Testis (tissue), 5 donors: ENCODE data around the gene CCDC121. TPM values are rescaled to one million over a fixed set of nuclear protein-coding genes. Genes with fewer than 3 reads are reported as not detected.

ENCODE experiments used
- DNase-seq: peaks from one replicate; pipeline ENCODE4 v3.0.0-alpha.2; 2019
- H3K27ac ChIP-seq, 2 donors: fragments of 200-600 bp; sonication (generic); one replicate each; pipeline ENCODE4 v1.5.1; 2019
- H3K27me3 ChIP-seq: fragments of 200-600 bp; sonication (generic); one replicate; pipeline ENCODE4 v1.5.1; 2019
- H3K36me3 ChIP-seq: fragments of 200-600 bp; sonication (generic); one replicate; pipeline ENCODE4 v1.5.1; 2017; ENCODE audit warnings: low read depth; ENCODE audit errors: missing control alignments
- H3K4me1 ChIP-seq: fragments of 200-600 bp; sonication (generic); one replicate; pipeline ENCODE4 v1.5.1; 2019
- H3K4me3 ChIP-seq, 2 donors: fragments of 200-600 bp; sonication (generic); one replicate each; pipeline ENCODE4 v1.5.1; 2017 to 2019
- H3K9me3 ChIP-seq: fragments of 200-600 bp; sonication (generic); one replicate; pipeline ENCODE4 v1.5.1; 2017
- CTCF ChIP-seq, 3 experiments: fragments of 450-650 bp in 2 of 3; fragments of 200-600 bp in 1 of 3; sonication (generic) in 1 of 3; IDR thresholded peaks; one replicate each; pipeline ENCODE4 v1.5.1; 2016 to 2019; ENCODE audit warnings: antibody characterized with exemption in 3 of 3, mild to moderate bottlenecking in 2 of 3, moderate library complexity in 1 of 3
- POLR2A ChIP-seq: fragments of 450-650 bp; IDR thresholded peaks from one replicate; pipeline ENCODE4 v1.6.1; 2017; ENCODE audit warnings: antibody characterized with exemption, mild to moderate bottlenecking, moderate library complexity
- WGBS, 2 donors: methylation state at CpG; one replicate each; pipeline ENCODE4 v1.1.5; 2018; 5-methylcytosine and 5-hydroxymethylcytosine counted together
- intact Hi-C: fragments of 100-400 bp; cut with DNase I; formaldehyde crosslinking; loops from one replicate; pipeline ENCODE4 v1.15.1; 2023; ENCODE audit warnings: low total_unique reads
- long read RNA-seq, 2 donors: transcript quantifications; one replicate each; lab custom pipeline, GENCODE V29; 2026
- polyA plus RNA-seq: library from polyadenylated mRNA; stranded (reverse); fragments of 350-450 nt; fragmentation: Illumina TruSeq; extraction: RNeasy Lipid Tissue Mini Kit (QIAGEN cat#74804); gene quantifications from one replicate; pipeline ENCODE4 v1.2.3, GENCODE V29; 2014; ENCODE audit warnings: low read depth, low replicate concordance; ENCODE audit not compliant: insufficient read depth
- total RNA-seq, 2 donors: library from RNA; depleted of rRNA; stranded (reverse); fragments of >200 nt; gene quantifications; one replicate each; pipeline ENCODE4 v1.2.3, GENCODE V29; 2016

The CCDC121 gene
- 10 to 100 TPM; 10.2 to 20.2 TPM for total RNA-seq
- 40.5 TPM for polyA plus RNA-seq
- long read RNA-seq, donor 1, transcript CCDC121-201 (2 exons, 2,342 nt): major isoform, 5 of 16 reads
- long read RNA-seq, donor 1, partial matches to known transcripts: 8 of 16 reads
- long read RNA-seq, donor 1, other reads (novel, unspliced or antisense): 0 of 16 reads
- long read RNA-seq, donor 2, partial matches to known transcripts: 0 of 5 reads
- long read RNA-seq, donor 2, other reads (novel, unspliced or antisense): 0 of 5 reads

- peaks cover 5% of the 10 kb centered on the region for H3K4me1 ChIP-seq
- TF ChIP-seq CTCF (IDR thresholded peaks at IDR 0.05) (no peak), POLR2A (no peak)
- H3K36me3 ChIP-seq: no peaks in the 10 kb centered on the region
- H3K27ac ChIP-seq: peak within 1 kb of the TSS; percentile 68 to 84
- peak within 1 kb of the TSS; percentile 66 to 79 for H3K4me3 ChIP-seq
- DNase-seq: peak; percentile 91
- no peaks in the 10 kb centered on the region for H3K27me3 ChIP-seq
- no peaks in the 10 kb centered on the region for H3K9me3 ChIP-seq
- intact Hi-C loops: no loop called here
- 0 to 1% methylated on average over 38 to 44 of the region's 44 CpGs for WGBS, 2 donors
Observed at GRCh38 chr2:27628767-27629709, at the start of gene CCDC121, which contains the start of gene GPN1. CCDC121 (minus strand) TSS chr2:27629012; CDS start chr2:27627799, 1,213 bp downstream. GPN1 (plus strand) TSS chr2:27629050; CDS start chr2:27629059, 9 bp downstream.

GRCh38 chr2:27672723-27673486 is 44.1 kb upstream of the CCDC121 start:
- intact Hi-C loops: no loop called here
- WGBS, 2 donors: 74 to 79% methylated on average over 5 of the region's 5 CpGs

GRCh38 chr2:27671235-27671634 is 42.4 kb upstream of the CCDC121 start:
- 93 to 97% methylated on average over 4 of the region's 4 CpGs for WGBS, 2 donors
- Histone ChIP-seq H3K4me1 (no peaks in the 10 kb centered on the region), H3K27ac (no peak overlapping the region), H3K4me3 (no peak overlapping the region), H3K36me3 (no peaks in the 10 kb centered on the region), H3K9me3 (no peaks in the 10 kb centered on the region), H3K27me3 (no peaks in the 10 kb centered on the region)
- intact Hi-C loops: no loop called here
- no peak for DNase-seq
- no peak for TF ChIP-seq CTCF (IDR thresholded peaks at IDR 0.05)
- no peak for TF ChIP-seq POLR2A

More at GRCh38 chr2:27672723-27673486, 44.1 kb upstream of the CCDC121 start:
- DNase-seq: no peak
- TF ChIP-seq CTCF (IDR thresholded peaks at IDR 0.05) (no peak), POLR2A (no peak)
- Histone ChIP-seq H3K4me1 (no peaks in the 10 kb centered on the region), H3K4me3 (no peak overlapping the region), H3K9me3 (no peaks in the 10 kb centered on the region), H3K27me3 (no peaks in the 10 kb centered on the region), H3K36me3 (no peaks in the 10 kb centered on the region), H3K27ac (no peak overlapping the region)

GRCh38 chr2:27667446-27667845 is 38.6 kb upstream of the CCDC121 start:
- WGBS, 2 donors: 78 to 92% methylated on average over 1 of the region's 1 CpG
- Histone ChIP-seq H3K36me3 (no peaks in the 10 kb centered on the region), H3K27me3 (no peaks in the 10 kb centered on the region), H3K4me1 (peaks cover 11% of the 10 kb centered on the region), H3K27ac (no peak overlapping the region), H3K4me3 (no peak overlapping the region), H3K9me3 (no peaks in the 10 kb centered on the region)
- intact Hi-C loops: no loop called here
- no peak for DNase-seq
- no peak for TF ChIP-seq POLR2A
- no peak for TF ChIP-seq CTCF (IDR thresholded peaks at IDR 0.05)
